SJSA1 (cell line): ENCODE results near the gene HMGN3. TPM values are rescaled to one million over a fixed set of nuclear protein-coding genes. Genes with fewer than 3 reads are reported as not detected.

ENCODE experiments used
- total RNA-seq: library from RNA; depleted of rRNA; stranded (reverse); fragments of >200 nt; shearing (Covaris generic); gene quantifications from 2 replicates; pipeline ENCODE4 v1.2.3, GENCODE V29; 2014; rRNA removed

The HMGN3 gene
- total RNA-seq, 1 experiment from 2014 or later, result 191 TPM

Other genes starting within 250 kb of the HMGN3 start
- 18.5 and 20.0 TPM in 2 replicates for gene PHIP, start 156.4 kb downstream of the HMGN3 start, total RNA-seq